ENCODE results near the gene VSTM5. TPM values are rescaled to one million over a fixed set of nuclear protein-coding genes. Genes with fewer than 3 reads are reported as not detected.

VSTM5 gene
- polyA plus RNA-seq, 1 experiment, result 0.63 TPM

DNA sequence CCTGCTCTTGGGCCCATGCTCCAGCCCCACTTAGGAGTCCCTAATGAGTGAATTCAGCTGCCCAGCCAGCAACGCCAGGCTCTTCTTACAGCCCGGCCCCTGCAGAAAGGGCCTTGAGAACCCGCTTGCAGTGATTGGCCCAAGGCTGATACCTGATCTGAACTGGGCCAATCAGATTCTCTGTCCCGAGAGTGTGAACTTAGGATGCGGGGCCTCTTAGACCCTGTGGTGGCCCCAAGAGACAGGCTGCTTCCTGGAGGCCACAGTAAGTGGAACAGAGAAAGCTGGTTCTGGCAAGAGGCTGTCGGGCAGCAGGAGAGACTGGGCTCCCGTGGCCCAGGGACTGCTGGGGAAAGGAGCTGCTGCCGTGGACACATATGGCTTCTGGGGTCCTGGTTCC, 11.5 kb downstream of the VSTM5 start:
- ChIA-PET POLR2A (interaction anchor here (0.5 kb wide), 1 partner anchor 187 kb away, joined by 4 read pairs; no protein-coding TSS in a partner anchor), CTCF (interaction anchor here (1.3 kb wide), 1 partner anchor 19 kb away, joined by 3 read pairs; no protein-coding TSS in a partner anchor)
- TF ChIP-seq CTCF (IDR thresholded peaks at IDR 0.05; ENCODE audit: insufficient read depth, low read depth, low read length), result no peak
- no peaks in the 10 kb centered on the region for H3K27me3 ChIP-seq (ENCODE audit: control insufficient read depth, insufficient read depth, low read length)
- no peak for DNase-seq (ENCODE audit: low read depth)
- no peak overlapping the region for H3K4me3 ChIP-seq (ENCODE audit: low read depth, low read length)
- H3K36me3 ChIP-seq (ENCODE audit: control insufficient read depth, insufficient read depth, low read length), result no peaks in the 10 kb centered on the region

DNA sequence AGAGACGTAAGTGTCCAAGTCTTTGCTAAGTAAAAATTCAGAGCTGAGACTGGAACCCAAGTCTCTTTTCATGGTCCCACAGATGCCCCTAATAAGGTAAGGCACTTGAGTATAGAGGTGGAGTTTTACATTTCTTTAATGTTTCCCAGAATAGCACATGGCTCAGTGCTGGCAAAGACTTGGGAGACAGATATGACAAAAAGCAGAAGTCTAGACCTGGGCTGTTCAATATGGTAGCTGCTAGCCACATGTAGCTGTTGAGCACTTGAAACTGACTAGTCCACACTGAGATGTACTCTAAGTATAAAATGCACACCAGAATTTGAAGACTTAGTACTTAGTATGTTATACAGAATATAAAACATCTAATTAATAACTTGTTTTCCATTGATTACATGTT, 17.6 kb downstream of the VSTM5 start:
- H3K4me3 ChIP-seq (ENCODE audit: low read depth, low read length), result no peak overlapping the region
- POLR2A ChIA-PET, result no interaction called here
- CTCF ChIA-PET, result no interaction called here
- no peak for TF ChIP-seq CTCF (IDR thresholded peaks at IDR 0.05; ENCODE audit: insufficient read depth, low read depth, low read length)
- H3K36me3 ChIP-seq (ENCODE audit: control insufficient read depth, insufficient read depth, low read length), result no peaks in the 10 kb centered on the region
- DNase-seq (ENCODE audit: low read depth), result no peak
- no peaks in the 10 kb centered on the region for H3K27me3 ChIP-seq (ENCODE audit: control insufficient read depth, insufficient read depth, low read length)

DNA sequence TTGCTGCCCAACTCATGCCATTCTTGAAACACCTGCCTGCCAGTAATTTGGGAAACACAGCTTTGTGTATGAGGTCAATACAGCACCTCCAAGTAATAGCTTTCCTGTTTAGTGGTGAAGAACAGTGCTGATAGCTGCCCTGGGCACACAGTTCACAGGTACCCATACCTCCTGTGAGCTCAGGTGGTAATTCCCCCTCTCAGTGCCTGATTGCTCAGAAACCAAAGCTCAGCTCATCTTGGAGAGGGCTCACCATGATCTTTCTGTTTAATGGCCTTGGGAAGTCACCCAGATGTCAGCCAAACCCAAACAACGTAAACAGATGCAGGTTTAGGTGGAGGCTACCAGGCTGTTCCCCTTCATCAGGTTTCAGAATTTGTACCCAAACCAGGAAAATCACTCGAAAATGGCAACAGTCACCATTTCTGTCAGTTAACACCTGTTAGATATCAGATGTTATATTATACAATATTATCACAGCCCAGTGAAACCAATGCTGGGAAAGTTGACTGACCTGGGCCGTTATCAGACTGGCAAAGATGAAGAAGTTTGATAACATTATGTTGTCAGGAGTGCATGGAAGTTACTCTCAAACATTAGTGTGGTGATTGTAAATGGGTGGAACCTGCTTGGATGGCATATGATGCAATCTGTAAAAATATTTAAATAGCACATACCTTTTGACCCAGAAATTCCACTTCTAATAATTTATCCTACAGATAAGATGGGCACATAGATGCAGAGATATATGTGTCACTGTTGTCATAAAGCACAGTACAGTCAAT, 18.9 kb downstream of the VSTM5 start:
- no peaks in the 10 kb centered on the region for H3K36me3 ChIP-seq (ENCODE audit: control insufficient read depth, insufficient read depth, low read length)
- POLR2A ChIA-PET, result no interaction called here
- no peak for TF ChIP-seq CTCF (IDR thresholded peaks at IDR 0.05; ENCODE audit: insufficient read depth, low read depth, low read length)
- no peaks in the 10 kb centered on the region for H3K27me3 ChIP-seq (ENCODE audit: control insufficient read depth, insufficient read depth, low read length)
- CTCF ChIA-PET, result interaction anchor here (0.6 kb wide), 1 partner anchor 691 kb away, joined by 3 read pairs; no protein-coding TSS in a partner anchor
- no peak for DNase-seq (ENCODE audit: low read depth)
- no peak overlapping the region for H3K4me3 ChIP-seq (ENCODE audit: low read depth, low read length)

GRCh38 chr11:93829598-93829997, 20.8 kb downstream of the VSTM5 start:
- Histone ChIP-seq H3K36me3 (ENCODE audit: control insufficient read depth, insufficient read depth, low read length) (no peaks in the 10 kb centered on the region), H3K4me3 (ENCODE audit: low read depth, low read length) (no peak overlapping the region), H3K27me3 (ENCODE audit: control insufficient read depth, insufficient read depth, low read length) (no peaks in the 10 kb centered on the region)
- CTCF ChIA-PET, result interaction anchor here (1.9 kb wide), 1 partner anchor 10 kb away, joined by 4 read pairs; no protein-coding TSS in a partner anchor
- DNase-seq (ENCODE audit: low read depth), result no peak
- POLR2A ChIA-PET, result no interaction called here
- no peak for TF ChIP-seq CTCF (IDR thresholded peaks at IDR 0.05; ENCODE audit: insufficient read depth, low read depth, low read length)

- DNase-seq (ENCODE audit: low read depth), result no peak
- H3K27me3 ChIP-seq (ENCODE audit: control insufficient read depth, insufficient read depth, low read length), result no peaks in the 10 kb centered on the region
- H3K36me3 ChIP-seq (ENCODE audit: control insufficient read depth, insufficient read depth, low read length), result no peaks in the 10 kb centered on the region
- TF ChIP-seq CTCF (IDR thresholded peaks at IDR 0.05; ENCODE audit: insufficient read depth, low read depth, low read length), result no peak
- H3K4me3 ChIP-seq (ENCODE audit: low read depth, low read length), result no peak overlapping the region
- ChIA-PET CTCF (no interaction called here), POLR2A (no interaction called here)
Observed at GRCh38 chr11:93827363-93827762, 23.1 kb downstream of the VSTM5 start.
